ENCODE data around the gene FEN1.

FEN1 gene

GRCh38 chr11:61792310-61793082 lies at the start of gene FEN1, which contains the start of gene TMEM258:
Gene FEN1, plus strand, starts transcription at chr11:61792911. Its CDS starts 2,451 bp downstream, at chr11:61795362.
Gene TMEM258, minus strand, starts transcription at chr11:61792599. Its CDS starts 41 bp downstream, at chr11:61792558.
- DNase-seq (ENCODE audit: low read depth in 2 of 2): peak; percentile 80 to 81

DNA sequence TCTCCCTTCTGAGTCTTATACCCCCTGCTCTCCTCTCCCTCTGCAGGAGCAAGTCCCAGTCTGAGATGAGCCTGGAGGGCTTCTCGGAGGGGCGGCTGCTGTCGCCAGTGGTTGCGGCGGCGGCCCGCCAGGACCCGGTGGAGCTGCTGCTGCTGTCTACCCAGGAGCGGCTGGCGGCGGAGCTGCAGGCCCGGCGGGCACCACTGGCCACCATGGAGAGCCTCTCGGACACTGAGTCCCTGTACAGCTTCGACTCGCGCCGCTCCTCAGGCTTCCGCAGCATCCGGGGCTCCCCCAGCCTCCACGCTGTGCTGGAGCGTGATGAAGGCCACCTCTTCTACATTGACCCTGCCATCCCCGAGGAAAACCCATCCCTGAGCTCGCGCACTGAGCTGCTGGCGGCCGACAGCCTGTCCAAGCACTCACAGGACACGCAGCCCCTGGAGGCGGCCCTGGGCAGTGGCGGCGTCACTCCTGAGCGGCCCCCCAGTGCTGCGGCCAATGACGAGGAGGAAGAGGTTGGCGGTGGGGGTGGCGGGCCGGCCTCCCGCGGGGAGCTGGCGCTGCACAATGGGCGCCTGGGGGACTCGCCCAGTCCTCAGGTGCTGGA lies 49.1 kb upstream of the FEN1 start:
- DNase-seq (ENCODE audit: low read depth in 2 of 2): no peak

DNA sequence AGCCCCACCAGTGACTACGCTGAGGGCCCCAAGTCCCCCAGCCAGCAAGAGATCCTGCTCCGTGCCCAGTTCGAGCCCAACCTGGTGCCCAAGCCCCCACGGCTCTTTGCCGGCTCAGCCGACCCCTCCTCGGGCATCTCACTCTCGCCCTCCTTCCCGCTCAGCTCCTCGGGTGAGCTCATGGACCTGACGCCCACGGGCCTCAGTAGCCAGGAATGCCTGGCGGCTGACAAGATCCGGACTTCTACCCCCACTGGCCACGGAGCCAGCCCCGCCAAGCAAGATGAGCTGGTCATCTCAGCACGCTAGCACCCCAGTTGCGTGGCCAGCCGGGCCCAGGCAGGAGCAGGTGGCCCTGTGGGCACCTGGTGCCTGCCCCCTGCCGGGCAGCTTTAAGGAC lies 48.5 kb upstream of the FEN1 start:
- DNase-seq (ENCODE audit: low read depth in 2 of 2): no peak

GRCh38 chr11:61744609-61745156 lies 48.0 kb upstream of the FEN1 start:
- no peak for DNase-seq (ENCODE audit: low read depth in 2 of 2)

DNA sequence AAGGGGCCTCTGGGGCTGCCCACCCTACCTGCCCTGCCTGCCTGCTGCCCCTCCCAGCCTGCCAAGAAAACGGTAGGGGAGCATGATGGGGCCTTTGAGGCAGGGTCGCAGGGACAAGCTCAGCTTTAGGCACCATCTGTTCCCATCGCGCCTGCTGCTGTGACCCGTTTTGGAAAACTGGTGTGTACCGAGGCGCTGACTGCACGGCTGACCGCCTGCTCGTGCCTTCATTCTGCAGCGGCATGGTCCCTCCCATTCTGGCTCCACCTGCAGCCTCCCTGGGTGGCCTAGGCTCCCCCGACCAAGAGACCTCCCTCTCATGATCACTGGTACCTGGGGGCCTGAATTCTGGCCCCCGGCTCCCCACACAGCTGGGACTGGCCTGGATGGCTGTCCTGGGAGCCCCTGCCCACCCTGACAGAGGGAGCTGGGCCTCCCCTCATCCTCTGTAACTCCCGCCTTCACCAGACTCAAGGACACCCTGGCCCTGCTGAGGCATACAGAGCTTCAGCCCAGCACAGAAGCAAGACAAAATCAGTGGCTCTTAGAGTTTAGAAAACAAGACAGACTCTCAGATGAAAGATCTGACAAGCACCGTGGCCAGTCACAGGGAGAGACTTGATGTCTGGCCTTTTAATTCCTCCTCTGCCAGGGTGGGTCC lies 46.8 kb upstream of the FEN1 start:
- DNase-seq (ENCODE audit: low read depth in 2 of 2): no peak

DNA sequence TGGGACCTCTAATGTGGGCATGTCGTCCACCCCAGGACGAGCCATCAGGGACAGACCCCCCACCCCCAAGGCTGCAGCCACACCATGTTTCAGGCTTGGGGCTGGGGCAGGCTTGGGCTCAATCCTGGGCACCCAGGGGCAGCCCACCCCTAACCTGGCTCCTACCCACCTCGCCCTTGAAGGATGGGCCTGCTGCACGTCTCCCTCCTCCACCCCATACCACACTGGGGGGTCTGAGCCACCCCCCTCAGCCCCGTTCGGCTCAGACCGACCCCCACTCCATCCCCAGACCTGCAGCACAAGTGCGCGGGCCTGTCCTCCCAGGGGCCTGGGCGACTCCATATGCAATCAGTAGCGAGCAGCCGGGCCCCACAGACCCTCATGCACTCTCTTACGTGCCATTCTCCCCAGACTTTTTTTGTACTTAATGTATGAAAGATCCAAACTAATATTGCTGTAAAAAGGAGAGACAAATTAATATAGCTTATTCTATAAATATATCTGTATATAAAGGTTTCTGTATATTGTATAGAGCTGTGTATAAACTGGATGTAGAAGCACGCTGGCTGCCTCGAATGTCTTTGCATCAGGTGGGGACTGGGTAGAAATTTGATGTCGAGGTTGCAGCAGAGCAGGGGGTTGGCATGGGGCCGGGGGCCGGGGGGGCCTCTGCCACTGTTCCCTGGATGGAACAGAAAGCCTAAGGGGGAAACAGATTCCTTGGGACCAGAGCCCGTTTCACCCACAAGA lies 46.1 kb upstream of the FEN1 start:
- DNase-seq (ENCODE audit: low read depth in 2 of 2): no peak

DNA sequence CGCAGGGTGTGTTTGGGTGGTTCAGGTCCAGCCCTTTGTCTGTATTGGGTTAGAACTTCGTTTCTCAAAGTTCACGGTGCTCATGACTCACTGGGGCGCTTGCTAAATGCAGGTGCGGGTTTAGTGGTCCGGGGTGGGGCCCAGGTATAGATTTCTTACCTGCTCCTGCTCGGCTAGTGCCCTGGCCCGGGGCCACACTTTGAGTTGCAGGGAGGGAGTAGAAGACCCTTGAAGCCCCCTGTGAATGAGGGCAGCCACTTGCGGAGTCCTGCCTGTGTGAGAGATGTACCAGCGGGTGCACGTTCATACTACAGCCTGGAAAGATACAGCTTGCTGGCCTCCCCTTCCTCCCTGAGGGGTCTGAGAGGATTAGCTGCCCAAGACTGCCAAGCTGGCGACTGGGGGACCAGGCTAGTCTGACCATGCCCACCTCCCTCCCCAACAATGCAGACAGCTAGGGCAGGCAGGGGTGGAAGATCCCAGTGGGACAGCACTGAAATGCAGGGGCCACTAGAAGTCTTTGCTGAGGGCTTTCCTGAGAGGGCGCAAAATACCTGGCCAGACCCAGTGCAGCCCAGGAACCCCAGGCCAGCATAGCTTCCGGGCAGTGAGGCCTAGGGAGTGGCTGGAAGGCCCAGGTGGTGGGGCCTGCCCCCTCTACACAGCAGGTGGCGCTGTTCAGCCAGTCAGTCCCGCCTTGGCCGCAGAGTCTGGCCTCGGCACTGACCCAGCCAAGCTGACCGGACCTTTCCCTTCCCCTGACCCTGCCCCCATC lies 45.3 kb upstream of the FEN1 start:
- peak in 1 of 2 donors; percentile 16 for DNase-seq (ENCODE audit: low read depth in 2 of 2)

DNA sequence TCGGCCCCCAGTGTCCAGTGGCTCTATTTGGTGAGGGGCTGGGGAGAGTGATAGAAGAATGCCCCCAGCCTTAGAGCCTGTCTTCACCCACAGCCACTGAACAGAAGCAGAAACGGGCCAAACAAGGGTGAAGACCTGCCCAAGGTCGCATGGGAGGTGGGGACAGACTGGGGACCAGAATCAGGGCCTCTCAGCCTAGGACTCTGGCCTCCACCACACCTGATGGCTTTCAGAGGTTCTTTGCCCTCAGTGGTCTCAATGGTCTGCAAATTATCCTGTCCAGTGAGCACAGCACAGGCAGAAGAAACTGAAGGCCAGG lies 44.8 kb upstream of the FEN1 start:
- no peak for DNase-seq (ENCODE audit: low read depth in 2 of 2)

DNA sequence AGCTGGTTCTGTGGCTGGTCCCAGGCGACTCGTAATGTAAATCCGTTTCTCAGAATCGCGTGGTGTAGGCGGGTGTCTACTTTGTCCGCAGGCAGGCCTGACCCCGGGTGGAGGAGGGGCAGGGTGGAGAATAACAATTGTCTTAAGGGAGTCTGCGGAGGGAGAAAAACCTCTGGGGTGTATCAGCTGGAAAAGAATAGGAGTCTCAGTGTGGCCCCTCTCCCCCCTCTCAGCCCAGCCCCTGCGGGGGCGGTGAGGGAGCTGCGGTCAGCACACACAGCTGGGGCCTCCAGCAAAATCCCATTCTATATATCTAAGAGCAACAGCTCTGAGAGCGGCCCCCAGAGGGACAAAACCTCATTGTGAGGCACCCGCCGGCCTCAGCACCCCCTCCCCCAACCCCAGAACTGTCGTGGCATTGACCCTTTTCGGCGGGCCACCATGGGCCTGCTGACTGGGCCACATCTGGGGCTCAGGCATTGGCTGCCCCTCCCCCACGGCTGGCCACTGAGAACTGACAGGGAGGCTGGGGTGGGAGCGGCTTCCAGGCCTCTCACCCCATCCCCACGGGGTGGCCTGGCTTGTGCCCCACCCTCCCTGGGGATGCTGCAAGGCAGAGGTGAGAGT lies 43.0 kb upstream of the FEN1 start:
- DNase-seq (ENCODE audit: low read depth in 2 of 2): no peak

DNA sequence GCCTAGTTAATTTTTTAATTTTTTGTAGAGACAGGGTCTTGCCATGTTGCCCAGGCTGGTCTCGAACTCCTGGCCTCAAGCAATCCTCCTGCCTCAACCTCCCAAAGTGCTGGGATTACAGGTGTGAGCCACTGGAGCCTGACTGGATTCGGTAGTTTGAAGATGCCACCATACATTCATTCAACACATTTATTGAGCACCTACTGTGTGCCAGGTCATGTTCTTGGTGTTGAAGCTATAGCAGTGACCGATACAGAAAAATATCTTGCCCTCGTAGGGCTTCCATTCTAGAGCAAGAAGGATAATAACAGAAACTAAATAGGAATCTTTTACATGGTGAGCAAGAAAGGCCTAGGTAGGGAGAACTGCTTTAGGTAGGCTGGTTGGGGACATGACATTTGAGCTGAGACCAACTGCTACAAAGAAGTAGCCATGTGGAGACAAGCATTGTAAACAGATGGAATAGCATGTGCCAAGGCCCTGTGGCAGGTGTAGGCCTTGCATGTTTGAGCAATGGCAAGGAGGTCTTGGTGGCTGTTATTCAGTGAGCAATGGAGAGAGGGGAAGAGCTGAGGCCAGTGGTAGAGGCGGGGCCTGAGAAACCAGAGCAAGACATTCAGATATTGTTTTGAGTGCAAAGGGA lies 42.0 kb upstream of the FEN1 start:
- no peak for DNase-seq (ENCODE audit: low read depth in 2 of 2)

GRCh38 chr11:61751384-61751783 lies 41.3 kb upstream of the FEN1 start:
- no peak for DNase-seq (ENCODE audit: low read depth in 2 of 2)

- peak; percentile 42 to 49 for DNase-seq (ENCODE audit: low read depth in 2 of 2)
Observed at GRCh38 chr11:61752117-61752924, 40.4 kb upstream of the FEN1 start, which contains the start of gene MYRF. Gene MYRF, plus strand, starts transcription at chr11:61752636. Its CDS starts 109 bp downstream, at chr11:61752745.

- DNase-seq (ENCODE audit: low read depth in 2 of 2): no peak
Observed at GRCh38 chr11:61752925-61753521, 39.7 kb upstream of the FEN1 start.

- DNase-seq (ENCODE audit: low read depth in 2 of 2): no peak
Observed at GRCh38 chr11:61753672-61754071, 39.0 kb upstream of the FEN1 start.

DNA sequence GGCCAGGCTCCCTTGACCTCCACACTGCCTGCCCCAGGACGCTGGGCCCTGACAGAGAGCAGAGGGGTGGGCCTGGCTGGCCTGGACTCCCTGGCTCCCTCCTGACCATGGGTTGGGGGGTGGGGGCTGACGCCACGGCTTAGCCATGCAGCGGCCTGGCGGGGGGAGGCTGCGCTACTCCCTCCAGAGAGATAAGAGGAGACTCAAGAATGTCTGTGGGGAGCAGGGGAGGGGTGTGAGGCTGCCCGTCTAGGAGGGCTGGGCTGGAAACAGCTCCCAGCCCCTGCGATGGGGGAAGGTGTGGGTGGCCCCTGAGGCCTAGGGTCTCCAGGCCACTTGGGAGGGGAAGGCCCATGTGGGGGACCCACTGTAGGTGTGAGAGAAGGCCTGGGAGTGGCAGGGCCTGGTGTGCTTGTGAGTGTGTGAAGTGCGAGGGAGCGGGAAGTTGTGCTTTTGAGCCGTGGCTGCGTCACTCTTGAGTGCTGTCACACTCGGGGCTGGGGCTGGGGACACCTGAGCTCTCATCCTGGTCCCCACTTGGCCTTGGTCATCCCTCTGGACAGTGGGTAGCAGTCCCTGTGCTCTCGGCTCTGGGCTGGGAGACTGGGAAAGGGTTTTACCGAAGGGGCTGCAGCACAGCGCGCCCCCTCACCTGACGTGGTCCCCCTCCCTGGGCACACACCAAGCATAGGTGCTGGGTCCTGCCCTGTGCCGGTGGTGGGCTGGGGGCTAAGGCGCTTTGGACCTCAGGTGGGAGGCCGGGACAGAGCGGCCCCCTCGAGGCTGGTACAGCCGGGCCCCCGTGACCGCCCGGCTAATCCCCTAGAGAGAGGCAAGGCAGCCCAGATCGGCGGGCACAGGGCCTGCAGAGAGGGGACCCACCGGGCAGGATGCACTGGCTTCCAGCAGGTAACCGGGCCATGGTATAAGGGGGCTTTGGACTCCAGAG lies 37.9 kb upstream of the FEN1 start:
- DNase-seq (ENCODE audit: low read depth in 2 of 2): no peak

DNA sequence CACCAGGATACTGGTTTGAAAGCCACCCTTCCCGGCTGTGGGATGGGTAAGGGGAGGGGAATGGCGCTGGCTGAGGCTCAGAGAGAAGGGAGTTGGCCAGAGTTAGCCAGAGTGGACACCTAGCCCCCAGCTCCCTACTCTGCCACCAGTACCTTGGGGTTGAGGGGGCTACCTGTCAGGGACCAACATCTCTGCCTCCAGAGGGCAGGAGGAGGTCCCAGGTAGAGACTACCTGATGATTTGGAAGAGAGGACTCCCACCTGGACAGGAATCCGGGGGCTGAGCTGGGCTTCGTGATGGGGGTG lies 36.6 kb upstream of the FEN1 start:
- DNase-seq (ENCODE audit: low read depth in 2 of 2): no peak

GRCh38 chr11:61756452-61757212 lies 36.1 kb upstream of the FEN1 start:
- DNase-seq (ENCODE audit: low read depth in 2 of 2): peak; percentile 13 to 44
